Measurements from ENCODE around the gene WDPCP.

- TF ChIP-seq, protein P1, sequence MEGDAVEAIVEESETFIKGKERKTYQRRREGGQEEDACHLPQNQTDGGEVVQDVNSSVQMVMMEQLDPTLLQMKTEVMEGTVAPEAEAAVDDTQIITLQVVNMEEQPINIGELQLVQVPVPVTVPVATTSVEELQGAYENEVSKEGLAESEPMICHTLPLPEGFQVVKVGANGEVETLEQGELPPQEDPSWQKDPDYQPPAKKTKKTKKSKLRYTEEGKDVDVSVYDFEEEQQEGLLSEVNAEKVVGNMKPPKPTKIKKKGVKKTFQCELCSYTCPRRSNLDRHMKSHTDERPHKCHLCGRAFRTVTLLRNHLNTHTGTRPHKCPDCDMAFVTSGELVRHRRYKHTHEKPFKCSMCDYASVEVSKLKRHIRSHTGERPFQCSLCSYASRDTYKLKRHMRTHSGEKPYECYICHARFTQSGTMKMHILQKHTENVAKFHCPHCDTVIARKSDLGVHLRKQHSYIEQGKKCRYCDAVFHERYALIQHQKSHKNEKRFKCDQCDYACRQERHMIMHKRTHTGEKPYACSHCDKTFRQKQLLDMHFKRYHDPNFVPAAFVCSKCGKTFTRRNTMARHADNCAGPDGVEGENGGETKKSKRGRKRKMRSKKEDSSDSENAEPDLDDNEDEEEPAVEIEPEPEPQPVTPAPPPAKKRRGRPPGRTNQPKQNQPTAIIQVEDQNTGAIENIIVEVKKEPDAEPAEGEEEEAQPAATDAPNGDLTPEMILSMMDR (IDR thresholded peaks at IDR 0.05; ENCODE audit: low read depth, low read length, poor library complexity, severe bottlenecking): no peak
- TF ChIP-seq EZH2phosphoT487 (IDR thresholded peaks at IDR 0.05; ENCODE audit: borderline replicate concordance, low read length): no peak
These were observed 486.3 kb downstream of the WDPCP start for GRCh38 chr2:63101954-63102353.
